ENCODE measurements around the gene CRISPLD2.

CRISPLD2 gene

GRCh38 chr16:84924331-84925091, 104.7 kb downstream of the CRISPLD2 start:
- DNase-seq: no peak
- Histone ChIP-seq H4K20me1 (ENCODE audit: insufficient read depth, low read length) (no peaks in the 10 kb centered on the region), H3K4me1 (ENCODE audit: low read length) (no peaks in the 10 kb centered on the region), H3K4me3 (ENCODE audit: low read length) (no peak overlapping the region), H3K4me2 (ENCODE audit: low read depth, low read length) (no peak overlapping the region), H3K27me3 (replicated peaks; ENCODE audit: insufficient read depth, low read length) (peaks cover 47% of the 10 kb centered on the region), H3K9me2 (replicated peaks; ENCODE audit: insufficient read depth, low read length) (no peaks in the 10 kb centered on the region), H3K9me3 (replicated peaks; ENCODE audit: insufficient read depth, low read length) (no peaks in the 10 kb centered on the region), H3K9ac (ENCODE audit: low read length) (no peak overlapping the region), H3K27ac (ENCODE audit: low read length) (no peak overlapping the region), H3F3A (ENCODE audit: insufficient read depth, low read length) (no peaks in the 10 kb centered on the region), H3K36me3 (replicated peaks; ENCODE audit: insufficient read depth, low read length) (no peaks in the 10 kb centered on the region), H2AFZ (ENCODE audit: low read length) (no peak overlapping the region), H3K79me2 (ENCODE audit: low read length) (no peaks in the 10 kb centered on the region)
- TF ChIP-seq CTCF (IDR thresholded peaks at IDR 0.05; ENCODE audit: low read length): no peak
- no peak for TF ChIP-seq EZH2 (optimal IDR thresholded peaks at IDR 0.05; ENCODE audit: low read depth, low read length)
- no peak for TF ChIP-seq EZH2phosphoT487 (IDR thresholded peaks at IDR 0.05; ENCODE audit: low read length)

DNA sequence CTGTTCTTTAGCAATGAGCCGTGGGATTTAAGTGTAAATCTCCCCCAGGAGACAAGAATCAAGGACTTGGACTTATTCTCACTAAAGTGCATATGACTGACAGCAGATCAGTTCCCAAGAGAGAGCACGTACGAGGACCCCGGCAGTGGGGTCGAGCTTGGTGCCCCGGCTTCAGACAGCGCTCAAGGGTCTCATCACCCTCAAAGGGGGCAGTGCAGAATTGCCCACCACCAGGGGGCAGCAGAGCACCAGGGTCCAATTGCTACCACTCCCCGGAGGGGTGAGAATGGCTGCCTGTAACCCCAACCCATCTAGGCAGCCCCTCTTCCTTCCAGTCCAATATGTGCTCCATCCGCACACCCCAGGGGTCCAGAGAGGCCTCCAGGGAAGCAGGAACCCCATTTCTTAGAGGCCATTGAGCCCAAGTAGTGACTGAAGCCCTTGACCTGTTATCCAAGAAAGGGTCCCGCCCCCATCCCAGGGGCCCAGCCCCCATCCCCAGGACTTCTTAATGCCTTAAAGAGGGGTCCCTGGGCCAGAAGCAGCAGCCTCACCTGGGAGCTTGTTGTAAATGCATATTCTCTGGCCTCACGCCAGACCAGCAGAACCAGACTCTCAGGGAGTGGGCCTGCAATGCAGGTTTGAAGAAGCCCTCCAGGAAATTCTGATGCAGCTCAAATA, 105.4 kb downstream of the CRISPLD2 start:
- Histone ChIP-seq H3K27ac (ENCODE audit: low read length) (no peak overlapping the region), H2AFZ (ENCODE audit: low read length) (no peak overlapping the region), H3K9me2 (replicated peaks; ENCODE audit: insufficient read depth, low read length) (no peaks in the 10 kb centered on the region), H3K4me1 (ENCODE audit: low read length) (no peaks in the 10 kb centered on the region), H3K9ac (ENCODE audit: low read length) (no peak overlapping the region), H3K79me2 (ENCODE audit: low read length) (no peaks in the 10 kb centered on the region), H3F3A (ENCODE audit: insufficient read depth, low read length) (no peaks in the 10 kb centered on the region), H3K9me3 (replicated peaks; ENCODE audit: insufficient read depth, low read length) (no peaks in the 10 kb centered on the region), H4K20me1 (ENCODE audit: insufficient read depth, low read length) (no peaks in the 10 kb centered on the region), H3K4me3 (ENCODE audit: low read length) (no peak overlapping the region), H3K4me2 (ENCODE audit: low read depth, low read length) (no peak overlapping the region), H3K27me3 (replicated peaks; ENCODE audit: insufficient read depth, low read length) (peaks cover 44% of the 10 kb centered on the region), H3K36me3 (replicated peaks; ENCODE audit: insufficient read depth, low read length) (no peaks in the 10 kb centered on the region)
- TF ChIP-seq EZH2phosphoT487 (IDR thresholded peaks at IDR 0.05; ENCODE audit: low read length) (no peak), CTCF (IDR thresholded peaks at IDR 0.05; ENCODE audit: low read length) (peak; percentile 55), EZH2 (optimal IDR thresholded peaks at IDR 0.05; ENCODE audit: low read depth, low read length) (no peak)
- DNase-seq: no peak

DNA sequence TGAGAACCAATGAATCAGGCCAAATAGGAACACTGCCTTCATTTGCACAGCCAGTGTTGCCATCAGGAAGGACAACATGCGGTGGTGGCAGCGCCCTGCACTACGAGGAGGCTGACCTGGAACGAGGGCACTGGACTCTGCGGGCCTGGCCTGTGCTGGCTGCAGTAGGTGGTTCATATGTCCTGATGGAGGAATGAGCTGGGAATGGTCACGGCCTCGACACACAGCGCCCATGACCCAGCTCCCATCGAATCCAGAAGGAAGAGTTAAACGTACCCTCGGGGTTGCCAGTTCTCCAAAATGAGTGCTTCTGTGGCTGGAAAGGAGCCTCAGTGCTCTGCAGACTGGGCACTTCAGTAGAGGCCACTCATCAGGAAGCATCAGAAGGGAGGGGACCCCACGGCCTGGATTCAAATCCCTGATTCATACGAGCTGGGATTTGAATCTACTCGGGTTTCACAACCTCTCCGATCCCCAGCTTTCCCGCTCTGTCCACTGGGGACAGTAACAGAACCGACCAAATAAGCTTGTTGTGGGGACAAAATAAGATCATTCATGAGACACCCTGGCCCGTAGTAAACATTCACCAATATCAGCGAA, 106.1 kb downstream of the CRISPLD2 start:
- no peak overlapping the region for H2AFZ ChIP-seq (ENCODE audit: low read length)
- H3K27me3 ChIP-seq (replicated peaks; ENCODE audit: insufficient read depth, low read length): peaks cover 38% of the 10 kb centered on the region
- no peak for TF ChIP-seq EZH2 (optimal IDR thresholded peaks at IDR 0.05; ENCODE audit: low read depth, low read length)
- no peak for TF ChIP-seq CTCF (IDR thresholded peaks at IDR 0.05; ENCODE audit: low read length)
- no peak for TF ChIP-seq EZH2phosphoT487 (IDR thresholded peaks at IDR 0.05; ENCODE audit: low read length)
- no peak for DNase-seq
- no peaks in the 10 kb centered on the region for H3K4me1 ChIP-seq (ENCODE audit: low read length)
- H3F3A ChIP-seq (ENCODE audit: insufficient read depth, low read length): no peaks in the 10 kb centered on the region
- no peaks in the 10 kb centered on the region for H3K9me2 ChIP-seq (replicated peaks; ENCODE audit: insufficient read depth, low read length)
- no peak overlapping the region for H3K4me2 ChIP-seq (ENCODE audit: low read depth, low read length)
- no peaks in the 10 kb centered on the region for H3K9me3 ChIP-seq (replicated peaks; ENCODE audit: insufficient read depth, low read length)
- H3K36me3 ChIP-seq (replicated peaks; ENCODE audit: insufficient read depth, low read length): no peaks in the 10 kb centered on the region
- H3K27ac ChIP-seq (ENCODE audit: low read length): no peak overlapping the region
- no peaks in the 10 kb centered on the region for H3K79me2 ChIP-seq (ENCODE audit: low read length)
- H3K9ac ChIP-seq (ENCODE audit: low read length): no peak overlapping the region
- H3K4me3 ChIP-seq (ENCODE audit: low read length): no peak overlapping the region
- H4K20me1 ChIP-seq (ENCODE audit: insufficient read depth, low read length): no peaks in the 10 kb centered on the region
